Purkinje cell (primary cell): ENCODE measurements around the gene CLEC6A. TPM values are rescaled to one million over a fixed set of nuclear protein-coding genes. Genes with fewer than 3 reads are reported as not detected.

Experiments
- polyA plus RNA-seq: library from polyadenylated mRNA; unstranded; fragments of >200 nt; fragmentation: Nextera tagmentation; gene quantifications from 2 replicates; pipeline ENCODE4 v1.2.1, GENCODE V29; 2014

Gene CLEC6A
- polyA plus RNA-seq, result not detected in 2 replicates

DNA sequence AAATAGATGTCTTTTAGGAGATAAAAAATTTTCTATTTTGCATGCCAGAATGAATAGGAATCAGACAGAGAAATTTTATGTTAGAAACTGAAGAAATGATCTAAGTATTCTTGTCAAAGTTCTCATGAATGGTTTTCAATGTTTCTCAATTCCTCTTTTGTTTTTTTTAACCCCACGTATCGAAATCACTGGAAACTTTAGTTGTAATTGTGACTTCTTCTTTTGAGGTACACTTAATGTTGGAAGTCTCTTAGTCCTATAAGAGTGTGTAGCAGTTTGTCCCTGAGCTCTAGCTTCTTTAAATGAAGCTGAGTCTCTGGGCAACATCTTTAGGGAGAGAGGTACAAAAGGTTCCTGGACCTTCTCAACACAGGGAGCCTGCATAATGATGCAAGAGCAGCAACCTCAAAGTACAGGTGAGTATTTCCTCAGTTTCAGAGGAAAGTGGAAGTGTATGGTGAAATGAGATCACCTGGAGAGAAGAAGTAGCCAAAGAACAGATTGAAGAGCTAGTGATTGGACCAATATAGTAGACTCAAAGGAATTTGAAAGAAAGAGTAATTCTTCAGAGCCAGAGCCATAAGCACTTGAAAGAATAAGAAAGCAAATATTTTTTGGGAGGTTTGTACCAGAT lies at the start of gene CLEC6A:
Gene CLEC6A (plus strand): TSS at position 236 of the 634 bp plus-strand sequence. CDS start 150 bp downstream, at position 386.

DNA sequence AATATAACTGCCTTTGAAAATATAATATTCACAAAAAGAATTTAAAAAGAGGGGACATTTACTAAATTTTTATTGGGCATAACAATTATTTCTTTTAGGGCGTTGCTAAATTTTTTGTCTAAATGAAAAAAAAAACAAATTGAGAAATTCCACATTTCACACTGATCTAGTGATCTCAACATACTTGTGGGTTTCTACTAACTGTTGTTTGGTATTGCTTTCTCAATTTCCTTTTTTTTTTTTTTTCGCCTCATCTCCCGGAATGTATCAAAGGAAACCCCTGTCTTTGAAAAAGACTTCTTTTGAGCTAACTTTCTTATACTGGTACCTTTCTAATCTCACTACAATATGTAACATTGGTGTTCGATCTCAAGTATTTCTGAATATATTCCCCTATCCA lies 57.5 kb downstream of the CLEC6A start, which contains the start of gene CLEC4D:
Gene CLEC4D (plus strand): TSS at position 248 of the 400 bp plus-strand sequence. CDS start 230 bp downstream, outside the sequence.

Other genes starting within 250 kb of the CLEC6A start
- gene FAM90A1, start 228.3 kb upstream of the CLEC6A start, polyA plus RNA-seq, result 0.29 TPM in 1 of 2 replicates, not detected in the other
- gene CLEC4D, start 57.5 kb downstream of the CLEC6A start, polyA plus RNA-seq, result not detected in 2 replicates
- gene CLEC4E, start 84.9 kb downstream of the CLEC6A start, polyA plus RNA-seq, result not detected in 2 replicates
- not detected in 2 replicates for gene AICDA, start 156.9 kb downstream of the CLEC6A start, polyA plus RNA-seq
- not detected in 2 replicates for gene MFAP5, start 206.9 kb downstream of the CLEC6A start, polyA plus RNA-seq
- gene RIMKLB, start 242.0 kb downstream of the CLEC6A start, polyA plus RNA-seq, result 41.8 and 53.4 TPM in 2 replicates